Rectal smooth muscle tissue (tissue), 1 donor: ENCODE data around the gene NUP214.
"Not testable (repeated sequence)": the region's sequence is repeated elsewhere in the genome, so short reads cannot be mapped to it uniquely, and the experiment has no call there.

Experiments
- H3K27ac ChIP-seq: one replicate; pipeline ENCODE4 v1.7.0; 2013; ENCODE audit warnings: low read depth, low read length, inconsistent platforms
- H3K27me3 ChIP-seq: one replicate; pipeline ENCODE4 v1.7.0; 2013; ENCODE audit warnings: low read length; ENCODE audit not compliant: control insufficient read depth, insufficient read depth
- H3K36me3 ChIP-seq: one replicate; pipeline ENCODE4 v1.7.0; 2013; ENCODE audit warnings: low read length; ENCODE audit not compliant: control insufficient read depth, insufficient read depth
- H3K4me1 ChIP-seq: one replicate; pipeline ENCODE4 v1.7.0; 2013; ENCODE audit warnings: low read length; ENCODE audit not compliant: control insufficient read depth, insufficient read depth
- H3K4me3 ChIP-seq: one replicate; pipeline ENCODE4 v1.7.0; 2013; ENCODE audit warnings: low read length
- H3K9ac ChIP-seq: one replicate; pipeline ENCODE4 v1.7.0; 2013; ENCODE audit warnings: low read length

The NUP214 gene

DNA sequence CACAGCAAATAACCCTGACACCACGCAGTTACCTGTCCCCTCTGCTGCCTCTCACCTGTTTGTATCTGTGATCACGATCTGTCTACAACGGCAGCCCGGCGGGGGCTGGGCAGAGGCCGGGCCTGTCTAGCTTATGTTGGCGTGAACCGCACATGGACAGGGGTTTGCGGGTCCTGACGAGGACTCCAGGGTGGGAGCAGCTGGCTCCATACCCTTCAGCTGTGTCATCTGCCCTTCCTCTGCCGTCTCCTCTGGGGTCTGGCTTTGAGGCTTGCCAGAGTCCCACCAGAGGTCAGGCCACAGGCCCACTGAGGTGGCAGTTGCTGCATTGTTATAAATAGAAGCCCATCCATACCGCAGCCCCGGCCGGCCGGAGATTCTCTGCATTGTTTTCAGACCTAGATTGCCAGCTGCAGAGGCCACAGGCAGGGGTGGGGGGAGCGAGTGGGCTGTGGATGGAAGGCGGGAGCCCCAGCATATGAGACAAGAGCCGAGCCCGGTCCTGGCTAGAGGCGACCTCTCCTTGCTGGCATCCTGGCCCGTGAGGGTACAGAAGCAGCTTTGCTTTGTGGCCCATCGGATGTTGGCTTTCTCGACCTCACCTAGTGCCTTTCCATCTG, 113.1 kb downstream of the NUP214 start:
- Histone ChIP-seq H3K4me3 (peak overlapping the region; percentile 30), H3K9ac (peak overlapping the region; percentile 22), H3K4me1 (peaks cover 7% of the 10 kb centered on the region), H3K36me3 (peaks cover 8% of the 10 kb centered on the region), H3K27ac (no peak overlapping the region), H3K27me3 (no peaks in the 10 kb centered on the region)

- H3K9ac ChIP-seq, result no peak overlapping the region
- peaks cover 7% of the 10 kb centered on the region for H3K4me1 ChIP-seq
- H3K27me3 ChIP-seq, result no peaks in the 10 kb centered on the region
- no peak overlapping the region for H3K4me3 ChIP-seq
- H3K36me3 ChIP-seq, result peaks cover under 1% of the 10 kb centered on the region
- H3K27ac ChIP-seq, result no peak overlapping the region
Measured at GRCh38 chr9:131239161-131239975, 114.0 kb downstream of the NUP214 start.

DNA sequence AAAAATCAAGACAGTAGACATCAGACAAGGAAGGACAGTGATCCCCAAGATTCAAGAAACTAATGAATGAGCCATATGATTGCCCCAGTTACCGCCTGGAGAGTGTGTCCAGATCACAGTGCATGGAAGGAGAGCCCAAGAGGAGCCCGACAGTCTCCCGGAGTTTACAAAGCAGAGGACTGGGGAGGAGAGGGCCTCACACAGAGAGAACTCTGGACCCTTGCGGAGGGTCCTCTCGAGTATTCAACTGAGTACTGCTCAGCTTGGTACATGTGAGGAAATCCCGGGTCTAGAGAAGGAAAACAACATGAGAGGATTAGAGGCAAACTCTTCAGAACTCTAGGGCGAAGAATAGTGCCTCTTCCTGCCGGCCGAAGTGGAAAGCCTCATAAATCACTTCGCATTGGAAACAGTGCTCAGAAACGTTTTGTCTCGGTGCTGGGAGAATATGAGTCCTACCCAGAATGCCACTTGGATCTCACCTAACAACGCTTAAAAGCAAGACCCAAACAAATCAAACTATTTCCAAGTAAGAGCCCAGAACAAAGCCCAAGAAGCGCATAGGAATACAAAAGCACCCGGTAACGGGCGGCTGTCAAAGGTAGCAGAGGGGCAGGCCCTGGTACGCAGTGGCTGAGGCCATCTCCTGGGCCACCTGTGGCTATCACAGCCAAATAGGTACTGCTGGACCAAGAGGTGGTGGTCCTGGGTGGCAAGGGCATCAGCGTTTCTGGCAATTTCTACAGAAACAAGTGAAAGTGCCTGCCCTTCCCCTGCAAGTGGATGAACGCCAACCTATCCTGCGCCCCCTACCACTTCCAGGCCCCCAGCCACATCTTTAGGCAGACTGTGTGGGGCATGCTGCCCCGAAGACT, 114.9 kb downstream of the NUP214 start:
- Histone ChIP-seq H3K27me3 (no peaks in the 10 kb centered on the region), H3K9ac (no peak overlapping the region), H3K36me3 (no peaks in the 10 kb centered on the region), H3K4me3 (no peak overlapping the region), H3K4me1 (peaks cover 7% of the 10 kb centered on the region), H3K27ac (no peak overlapping the region)

DNA sequence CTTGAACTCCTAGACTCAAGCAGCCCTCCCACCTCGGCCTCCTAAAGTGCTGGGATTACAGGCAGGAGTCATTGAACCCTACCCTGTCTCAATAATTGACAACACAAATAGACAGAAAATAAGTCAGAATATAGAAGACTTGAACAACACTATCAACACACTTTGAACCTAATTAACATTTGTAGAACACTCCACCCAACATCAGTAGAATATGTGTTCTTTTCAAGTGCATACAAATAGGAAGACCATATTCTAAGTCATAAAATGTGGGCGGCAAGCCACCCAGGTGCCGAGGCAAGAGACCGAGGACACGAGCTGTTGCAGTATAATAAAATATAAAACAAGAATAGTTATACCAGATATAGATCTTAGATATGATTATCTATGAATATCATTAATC, 118.9 kb downstream of the NUP214 start:
- not testable (repeated sequence) for H3K27ac ChIP-seq, H3K4me1 ChIP-seq, H3K36me3 ChIP-seq, H3K9ac ChIP-seq, H3K4me3 ChIP-seq, H3K27me3 ChIP-seq

DNA sequence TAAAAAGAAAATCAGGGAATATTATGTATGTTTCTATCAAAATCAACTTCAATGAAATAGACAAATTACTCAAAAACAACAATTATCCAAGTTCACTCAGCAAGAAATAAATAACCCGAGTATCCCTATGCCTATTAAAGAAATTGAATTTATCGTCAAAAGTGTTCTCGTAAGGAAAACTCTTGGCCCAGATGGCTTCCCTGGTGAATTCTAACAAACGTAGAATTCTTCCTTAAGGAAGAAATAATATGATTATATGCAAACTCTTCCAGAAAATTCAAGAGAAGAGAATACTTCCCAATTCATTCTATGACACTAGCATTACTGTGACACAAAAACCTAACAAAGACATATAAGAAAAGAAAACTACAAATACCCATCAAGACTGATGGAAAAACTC, 121.2 kb downstream of the NUP214 start:
- Histone ChIP-seq H3K27ac (no peak overlapping the region), H3K4me1 (no peaks in the 10 kb centered on the region), H3K9ac (no peak overlapping the region), H3K36me3 (no peaks in the 10 kb centered on the region), H3K27me3 (no peaks in the 10 kb centered on the region), H3K4me3 (no peak overlapping the region)

- Histone ChIP-seq H3K27ac (no peak overlapping the region), H3K9ac (no peak overlapping the region), H3K4me1 (no peaks in the 10 kb centered on the region), H3K27me3 (no peaks in the 10 kb centered on the region), H3K4me3 (peak overlapping the region; percentile 19), H3K36me3 (no peaks in the 10 kb centered on the region)
Measured at GRCh38 chr9:131252120-131252519, 126.7 kb downstream of the NUP214 start.

DNA sequence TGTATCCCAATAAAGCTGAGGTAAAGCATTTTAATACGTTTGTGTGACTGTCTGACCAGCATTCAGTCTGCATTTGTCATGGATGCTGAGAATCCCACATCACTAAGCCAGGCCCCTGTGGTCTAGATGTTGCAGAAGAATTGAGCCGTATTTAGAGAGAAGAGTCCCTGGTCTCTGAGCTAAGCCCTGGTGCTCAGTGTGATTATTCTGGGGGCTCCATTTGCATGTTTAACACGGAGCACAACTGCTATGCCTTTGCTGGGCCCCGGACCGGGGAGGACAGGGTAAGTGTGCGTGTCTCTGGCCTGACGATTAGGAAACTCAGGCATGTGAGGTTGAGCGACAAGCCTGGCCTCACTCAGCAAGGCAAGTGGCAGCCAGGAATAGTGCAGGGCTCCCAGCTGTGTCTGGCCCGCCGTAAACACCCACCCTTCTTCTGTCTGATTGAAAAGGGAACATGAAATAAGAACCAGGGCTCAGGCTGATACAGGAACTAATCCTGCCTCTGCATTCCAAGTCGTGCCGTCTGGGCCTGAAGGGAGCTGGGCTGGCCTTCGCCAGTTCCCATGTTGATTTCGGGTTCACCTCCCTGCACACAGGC, 128.6 kb downstream of the NUP214 start:
- H3K9ac ChIP-seq, result no peak overlapping the region
- H3K27me3 ChIP-seq, result no peaks in the 10 kb centered on the region
- no peaks in the 10 kb centered on the region for H3K36me3 ChIP-seq
- H3K4me3 ChIP-seq, result no peak overlapping the region
- H3K4me1 ChIP-seq, result no peaks in the 10 kb centered on the region
- H3K27ac ChIP-seq, result no peak overlapping the region

- Histone ChIP-seq H3K27ac (no peak overlapping the region), H3K27me3 (no peaks in the 10 kb centered on the region), H3K4me3 (no peak overlapping the region), H3K9ac (no peak overlapping the region), H3K4me1 (no peaks in the 10 kb centered on the region), H3K36me3 (no peaks in the 10 kb centered on the region)
Measured at GRCh38 chr9:131254626-131255025, 129.2 kb downstream of the NUP214 start.

DNA sequence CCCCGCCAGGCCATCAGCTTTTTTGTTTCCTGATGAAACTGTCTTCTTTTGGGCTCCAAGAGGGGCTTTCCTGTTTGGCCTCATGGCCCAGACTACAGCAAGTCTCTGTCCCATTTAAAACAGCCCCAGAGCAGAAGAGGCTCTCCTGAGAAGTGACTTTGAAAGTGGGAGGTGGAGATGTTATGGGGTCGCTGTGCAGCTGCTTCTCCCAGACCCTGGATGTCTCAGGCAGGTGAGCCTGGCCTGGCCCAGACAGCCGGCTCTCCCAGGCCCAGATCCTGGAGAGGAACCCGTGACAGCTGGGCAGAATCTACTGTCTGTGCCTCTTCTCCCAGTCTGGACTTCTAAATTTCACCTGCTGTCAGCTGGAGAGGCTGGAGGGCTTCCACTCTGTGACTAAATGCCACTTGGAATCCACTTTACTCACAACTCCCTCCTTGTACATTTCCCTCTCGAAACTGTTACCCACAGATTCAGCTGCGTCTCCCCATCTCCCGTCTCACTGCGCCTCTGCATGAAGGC, 130.4 kb downstream of the NUP214 start:
- Histone ChIP-seq H3K27me3 (no peaks in the 10 kb centered on the region), H3K4me3 (peak overlapping the region; percentile 60), H3K36me3 (no peaks in the 10 kb centered on the region), H3K9ac (no peak overlapping the region), H3K4me1 (no peaks in the 10 kb centered on the region), H3K27ac (no peak overlapping the region)

- H3K4me3 ChIP-seq, result no peak overlapping the region
- H3K27ac ChIP-seq, result no peak overlapping the region
- H3K9ac ChIP-seq, result no peak overlapping the region
- no peaks in the 10 kb centered on the region for H3K27me3 ChIP-seq
- no peaks in the 10 kb centered on the region for H3K4me1 ChIP-seq
- H3K36me3 ChIP-seq, result no peaks in the 10 kb centered on the region
Measured at GRCh38 chr9:131257266-131258025, 132.1 kb downstream of the NUP214 start.

- no peak overlapping the region for H3K4me3 ChIP-seq
- H3K27ac ChIP-seq, result no peak overlapping the region
- H3K27me3 ChIP-seq, result no peaks in the 10 kb centered on the region
- H3K9ac ChIP-seq, result no peak overlapping the region
- H3K36me3 ChIP-seq, result no peaks in the 10 kb centered on the region
- H3K4me1 ChIP-seq, result no peaks in the 10 kb centered on the region
Measured at GRCh38 chr9:131258186-131258585, 132.8 kb downstream of the NUP214 start.
